ENCODE results near the gene BEST1.

DNA sequence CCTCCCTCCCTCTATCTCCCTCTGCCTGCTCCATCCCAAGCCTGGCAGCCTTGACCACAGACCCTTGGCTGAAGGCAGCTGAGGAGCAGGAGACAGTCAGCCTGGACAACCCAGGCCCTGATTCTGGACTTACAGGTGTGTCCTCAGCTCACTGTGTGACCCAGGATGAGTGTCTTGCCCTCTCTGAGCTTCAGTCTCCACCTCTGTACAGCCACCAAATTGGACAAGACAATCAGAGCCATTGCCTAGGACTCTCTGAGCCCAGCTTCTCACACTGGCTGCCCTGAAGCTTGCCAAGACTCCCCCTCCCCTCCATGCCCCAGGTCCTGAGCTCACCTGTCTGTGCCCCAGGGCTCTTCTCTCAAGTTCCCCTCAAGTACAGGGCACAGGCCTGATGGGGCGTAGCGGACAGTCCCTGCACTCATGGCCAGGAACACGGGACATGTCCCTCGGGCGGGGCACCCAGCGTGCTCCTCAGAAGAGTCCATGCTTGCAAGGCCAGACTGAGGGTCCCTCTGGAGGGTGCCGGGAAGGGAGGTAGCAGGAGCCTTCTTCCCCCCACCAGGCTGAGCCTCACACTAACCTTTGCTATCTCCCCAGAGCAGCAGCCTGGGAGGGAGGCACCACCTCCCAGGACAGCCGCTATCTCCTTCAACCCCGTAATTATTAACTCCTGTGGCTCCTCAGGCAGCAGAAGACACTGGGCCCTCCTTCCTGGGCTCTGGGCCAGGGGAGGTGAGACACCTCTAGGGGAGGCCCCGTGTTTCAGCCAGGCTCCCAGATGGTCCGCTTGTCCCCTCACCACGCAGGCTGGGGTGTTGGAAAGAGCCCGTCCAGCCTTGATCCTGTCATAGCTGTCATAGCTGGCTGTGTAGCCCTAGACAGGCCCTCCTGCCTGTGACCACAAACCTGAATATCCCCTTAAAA lies 30.2 kb upstream of the BEST1 start:
- TF ChIP-seq, protein P1, sequence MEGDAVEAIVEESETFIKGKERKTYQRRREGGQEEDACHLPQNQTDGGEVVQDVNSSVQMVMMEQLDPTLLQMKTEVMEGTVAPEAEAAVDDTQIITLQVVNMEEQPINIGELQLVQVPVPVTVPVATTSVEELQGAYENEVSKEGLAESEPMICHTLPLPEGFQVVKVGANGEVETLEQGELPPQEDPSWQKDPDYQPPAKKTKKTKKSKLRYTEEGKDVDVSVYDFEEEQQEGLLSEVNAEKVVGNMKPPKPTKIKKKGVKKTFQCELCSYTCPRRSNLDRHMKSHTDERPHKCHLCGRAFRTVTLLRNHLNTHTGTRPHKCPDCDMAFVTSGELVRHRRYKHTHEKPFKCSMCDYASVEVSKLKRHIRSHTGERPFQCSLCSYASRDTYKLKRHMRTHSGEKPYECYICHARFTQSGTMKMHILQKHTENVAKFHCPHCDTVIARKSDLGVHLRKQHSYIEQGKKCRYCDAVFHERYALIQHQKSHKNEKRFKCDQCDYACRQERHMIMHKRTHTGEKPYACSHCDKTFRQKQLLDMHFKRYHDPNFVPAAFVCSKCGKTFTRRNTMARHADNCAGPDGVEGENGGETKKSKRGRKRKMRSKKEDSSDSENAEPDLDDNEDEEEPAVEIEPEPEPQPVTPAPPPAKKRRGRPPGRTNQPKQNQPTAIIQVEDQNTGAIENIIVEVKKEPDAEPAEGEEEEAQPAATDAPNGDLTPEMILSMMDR (IDR thresholded peaks at IDR 0.05) = no peak
- TF ChIP-seq POLR2A (IDR thresholded peaks at IDR 0.05) (no peak), EP300 (IDR thresholded peaks at IDR 0.05) (no peak)
